ENCODE measurements around the gene TMPRSS4.

DNA sequence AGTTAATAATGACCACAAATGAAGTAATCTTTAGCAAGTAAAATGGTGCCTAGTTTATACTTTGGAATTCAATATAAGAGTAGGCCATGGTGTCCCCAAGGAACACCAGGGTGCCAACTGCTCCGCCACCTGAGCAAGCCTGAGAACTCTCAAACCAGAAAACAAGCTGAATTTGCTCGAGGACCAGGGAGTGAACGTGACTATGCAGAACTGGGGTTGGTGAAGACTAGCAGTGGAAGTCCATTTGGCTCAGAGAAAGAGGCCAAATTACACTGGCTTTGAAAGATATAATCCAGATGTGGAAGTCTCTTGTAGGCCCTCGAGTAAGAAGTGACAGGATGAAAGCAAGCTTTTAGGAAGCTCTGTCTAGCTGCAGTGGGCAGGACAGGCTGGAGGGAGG, 18.6 kb downstream of the TMPRSS4 start:
- TF ChIP-seq, protein P1, sequence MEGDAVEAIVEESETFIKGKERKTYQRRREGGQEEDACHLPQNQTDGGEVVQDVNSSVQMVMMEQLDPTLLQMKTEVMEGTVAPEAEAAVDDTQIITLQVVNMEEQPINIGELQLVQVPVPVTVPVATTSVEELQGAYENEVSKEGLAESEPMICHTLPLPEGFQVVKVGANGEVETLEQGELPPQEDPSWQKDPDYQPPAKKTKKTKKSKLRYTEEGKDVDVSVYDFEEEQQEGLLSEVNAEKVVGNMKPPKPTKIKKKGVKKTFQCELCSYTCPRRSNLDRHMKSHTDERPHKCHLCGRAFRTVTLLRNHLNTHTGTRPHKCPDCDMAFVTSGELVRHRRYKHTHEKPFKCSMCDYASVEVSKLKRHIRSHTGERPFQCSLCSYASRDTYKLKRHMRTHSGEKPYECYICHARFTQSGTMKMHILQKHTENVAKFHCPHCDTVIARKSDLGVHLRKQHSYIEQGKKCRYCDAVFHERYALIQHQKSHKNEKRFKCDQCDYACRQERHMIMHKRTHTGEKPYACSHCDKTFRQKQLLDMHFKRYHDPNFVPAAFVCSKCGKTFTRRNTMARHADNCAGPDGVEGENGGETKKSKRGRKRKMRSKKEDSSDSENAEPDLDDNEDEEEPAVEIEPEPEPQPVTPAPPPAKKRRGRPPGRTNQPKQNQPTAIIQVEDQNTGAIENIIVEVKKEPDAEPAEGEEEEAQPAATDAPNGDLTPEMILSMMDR (conservative IDR thresholded peaks at IDR 0.05): no peak
- no peak for TF ChIP-seq ZFX (IDR thresholded peaks at IDR 0.05)

Data from C4-2B (cell line).